ENCODE data around the gene PRPF4.
"Not testable (repeated sequence)": the region's sequence is repeated elsewhere in the genome, so short reads cannot be mapped to it uniquely, and the experiment has no call there.

PRPF4 gene

DNA sequence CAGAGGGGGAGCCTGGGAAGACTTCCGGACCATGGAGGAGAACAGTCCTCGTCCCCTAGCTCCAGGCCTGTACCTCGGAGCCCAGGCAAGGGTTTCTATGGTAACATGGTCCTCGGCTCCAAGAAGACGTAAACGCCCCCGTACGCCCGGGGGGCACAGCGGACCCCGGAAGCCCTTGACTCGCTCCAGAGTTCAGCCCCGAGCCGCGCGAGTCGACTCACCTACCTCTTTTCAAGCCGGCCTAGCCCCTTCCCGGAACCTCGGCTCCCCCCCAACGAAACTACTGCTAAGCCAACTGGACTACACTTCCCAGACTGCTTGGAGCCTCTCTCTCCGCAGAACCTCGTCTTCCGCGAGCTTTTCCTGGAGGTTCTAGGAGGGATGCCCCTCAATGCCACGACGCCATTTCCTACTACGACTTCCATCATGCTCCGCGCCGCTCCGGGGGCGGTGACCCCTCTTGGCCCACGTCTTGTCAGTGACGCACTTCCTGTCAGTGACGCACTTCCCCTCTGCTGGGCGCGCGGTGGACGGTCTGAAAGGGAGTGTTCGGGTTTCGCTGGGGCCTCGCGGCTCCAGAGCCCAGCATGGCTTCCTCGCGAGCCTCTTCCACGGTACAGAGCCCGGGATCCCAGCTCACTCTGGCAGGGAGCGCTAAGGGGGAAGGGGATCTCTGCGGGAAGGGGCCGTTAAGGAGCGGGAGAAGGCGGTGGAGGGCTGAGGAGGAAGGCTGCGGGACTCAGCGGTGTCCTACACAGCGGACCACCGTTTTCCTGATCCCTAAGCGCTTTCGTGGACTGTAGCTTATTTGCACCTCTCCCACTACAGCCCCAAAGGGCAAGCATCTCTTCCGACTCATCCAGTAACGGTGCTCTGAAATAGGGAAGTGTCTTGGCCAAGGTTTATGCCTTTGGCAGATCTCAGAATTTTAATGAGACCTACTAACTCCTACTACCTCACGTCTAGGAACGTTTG lies at the start of gene PRPF4, which contains the start of gene CDC26:
Gene PRPF4 (plus strand): TSS at position 502 of the 975 bp plus-strand sequence. CDS start 86 bp downstream, at position 588.
Gene CDC26 (minus strand): TSS at position 416 of the 975 bp plus-strand sequence. CDS start 3,065 bp downstream, outside the sequence.
- H3K9me3 ChIP-seq (replicated peaks in 1 of 11) = no peaks in the 10 kb centered on the region
- H3K4me2 ChIP-seq = peak within 1 kb of the TSS; percentile 82 to 96 (median 92)
- peaks cover 0 to 25% (median 9%) of the 10 kb centered on the region in 11 experiments; a peak in 14 of 22 replicates for H4K20me1 ChIP-seq
- H3K4me3 ChIP-seq = peak within 1 kb of the TSS; percentile 72 to 97 (median 86)
- H3K27me3 ChIP-seq = no peaks in the 10 kb centered on the region
- TF ChIP-seq Cebpa-rat (IDR thresholded peaks at IDR 0.05) = no peak
- peaks cover 22 to 41% (median 33%) of the 10 kb centered on the region in 10 experiments for H3K4me1 ChIP-seq
- H3K27ac ChIP-seq = peak within 1 kb of the TSS; percentile 84 to 96 (median 92)
- H3K9ac ChIP-seq = peak within 1 kb of the TSS; percentile 87 to 97 (median 92)
- peaks cover 67 to 73% (median 70%) of the 10 kb centered on the region in 11 experiments for H3K36me3 ChIP-seq

- Histone ChIP-seq H3K27ac (peak overlapping the region in 2 of 11 experiments; percentile 14 to 34; a peak in 2 of 22 replicates), H3K9ac (0 out of 22 replicates have a peak overlapping the region, but pooled peaks of 1 of the 11 experiments have one; percentile 21), H4K20me1 (peaks cover 0 to 50% (median 5%) of the 10 kb centered on the region in 11 experiments; a peak in 7 of 22 replicates), H3K4me3 (peak overlapping the region in 1 of 10 experiments; percentile 10; a peak in 1 of 20 replicates), H3K27me3 (no peaks in the 10 kb centered on the region), H3K4me1 (peaks cover 29 to 94% (median 56%) of the 10 kb centered on the region in 10 experiments), H3K4me2 (peak overlapping the region in 5 of 11 experiments; percentile 33 to 97 (median 49); a peak in 8 of 22 replicates), H3K36me3 (peaks cover 10 to 75% (median 38%) of the 10 kb centered on the region in 11 experiments; a peak in 20 of 22 replicates), H3K9me3 (replicated peaks in 1 of 11) (no peaks in the 10 kb centered on the region)
- no peak for TF ChIP-seq Cebpa-rat (IDR thresholded peaks at IDR 0.05)
Measured at GRCh38 chr9:113227436-113227835, 48.0 kb upstream of the PRPF4 start.

GRCh38 chr9:113228130-113228665 lies 47.3 kb upstream of the PRPF4 start:
- peaks cover 29 to 99% (median 56%) of the 10 kb centered on the region in 10 experiments for H3K4me1 ChIP-seq
- peak overlapping the region in 4 of 11 experiments; percentile 33 to 97 (median 64); a peak in 9 of 22 replicates for H3K4me2 ChIP-seq
- no peaks in the 10 kb centered on the region for H3K27me3 ChIP-seq
- H4K20me1 ChIP-seq = peaks cover 0 to 42% (median 0%) of the 10 kb centered on the region in 11 experiments; a peak in 5 of 22 replicates
- H3K27ac ChIP-seq = peak overlapping the region in 1 of 11 experiments; percentile 14; a peak in 1 of 22 replicates
- H3K4me3 ChIP-seq = no peak overlapping the region
- H3K9ac ChIP-seq = no peak overlapping the region
- H3K36me3 ChIP-seq = peaks cover 10 to 75% (median 38%) of the 10 kb centered on the region in 11 experiments; a peak in 20 of 22 replicates
- H3K9me3 ChIP-seq (replicated peaks in 1 of 11) = no peaks in the 10 kb centered on the region
- TF ChIP-seq Cebpa-rat (IDR thresholded peaks at IDR 0.05) = no peak

- no peak for TF ChIP-seq Cebpa-rat (IDR thresholded peaks at IDR 0.05)
- Histone ChIP-seq H3K4me2 (peak overlapping the region; percentile 69 to 97 (median 85)), H4K20me1 (peaks cover 0 to 11% (median 0%) of the 10 kb centered on the region in 11 experiments; a peak in 2 of 22 replicates), H3K27ac (peak overlapping the region; percentile 78 to 94 (median 84)), H3K27me3 (no peaks in the 10 kb centered on the region), H3K9me3 (replicated peaks in 1 of 11) (no peaks in the 10 kb centered on the region), H3K4me1 (peaks cover 45 to 100% (median 74%) of the 10 kb centered on the region in 10 experiments), H3K9ac (peak overlapping the region in 6 of 11 experiments; percentile 10 to 82 (median 74); a peak in 10 of 22 replicates), H3K4me3 (peak overlapping the region in 3 of 10 experiments; percentile 42 to 60 (median 49); a peak in 2 of 20 replicates), H3K36me3 (peaks cover 10 to 45% (median 22%) of the 10 kb centered on the region in 11 experiments; a peak in 19 of 22 replicates)
Measured at GRCh38 chr9:113231701-113232100, 43.8 kb upstream of the PRPF4 start.

- not testable (repeated sequence) for H3K4me3 ChIP-seq; H3K9me3 ChIP-seq (replicated peaks in 1 of 11); H4K20me1 ChIP-seq; H3K27me3 ChIP-seq
- peaks cover 64 to 99% (median 92%) of the 10 kb centered on the region in 10 experiments for H3K4me1 ChIP-seq
- H3K27ac ChIP-seq = peak overlapping the region in 10 of 11 experiments; percentile 78 to 94 (median 84); a peak in 17 of 22 replicates
- 0 out of 22 replicates have a peak, but pooled peaks of 1 of the 11 experiments have one; percentile 32 for TF ChIP-seq Cebpa-rat (IDR thresholded peaks at IDR 0.05)
- peak overlapping the region; percentile 13 to 97 (median 85); a peak in 18 of 22 replicates for H3K4me2 ChIP-seq
- H3K9ac ChIP-seq = peak overlapping the region in 4 of 11 experiments; percentile 12 to 16 (median 14); a peak in 1 of 22 replicates
- H3K36me3 ChIP-seq = peaks cover 0 to 36% (median 3%) of the 10 kb centered on the region in 11 experiments; a peak in 8 of 22 replicates
Measured at GRCh38 chr9:113235701-113236255, 39.7 kb upstream of the PRPF4 start.

DNA sequence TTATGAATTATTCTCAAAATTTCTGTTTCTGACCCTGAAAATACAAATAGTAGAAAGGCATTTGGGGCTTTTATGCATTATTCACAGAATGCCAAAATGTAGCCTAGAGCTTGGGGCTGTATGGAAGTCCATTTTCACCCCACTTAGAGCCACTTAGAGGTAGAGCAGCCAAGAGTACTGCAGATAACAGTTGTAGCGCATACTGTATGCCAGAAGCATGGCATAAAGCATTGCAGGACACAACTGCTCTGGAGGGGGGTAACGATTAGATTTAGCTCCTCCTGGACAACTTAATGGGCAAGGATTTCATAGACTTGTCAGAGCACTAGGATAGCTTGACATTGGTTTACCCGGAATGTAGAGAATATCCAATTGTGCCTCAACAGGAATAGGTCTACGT lies 38.4 kb upstream of the PRPF4 start:
- Histone ChIP-seq H3K9me3 (replicated peaks in 1 of 11) (no peaks in the 10 kb centered on the region), H3K4me2 (peak overlapping the region in 8 of 11 experiments; percentile 31 to 97 (median 78); a peak in 13 of 22 replicates), H3K9ac (no peak overlapping the region), H3K4me1 (peaks cover 56 to 99% (median 81%) of the 10 kb centered on the region in 10 experiments), H3K27me3 (no peaks in the 10 kb centered on the region), H3K27ac (peak overlapping the region in 6 of 11 experiments; percentile 41 to 67 (median 57); a peak in 4 of 22 replicates), H4K20me1 (peaks cover 0 to 9% (median 0%) of the 10 kb centered on the region in 11 experiments; a peak in 2 of 22 replicates), H3K36me3 (peaks cover 0 to 42% (median 0%) of the 10 kb centered on the region in 11 experiments; a peak in 5 of 22 replicates), H3K4me3 (no peak overlapping the region)
- TF ChIP-seq Cebpa-rat (IDR thresholded peaks at IDR 0.05) = no peak

- peak overlapping the region; percentile 49 to 97 (median 77) for H3K4me2 ChIP-seq
- peak overlapping the region; percentile 29 to 67 (median 55); a peak in 20 of 22 replicates for H3K27ac ChIP-seq
- H3K36me3 ChIP-seq = peaks cover 0 to 49% (median 0%) of the 10 kb centered on the region in 11 experiments; a peak in 6 of 22 replicates
- no peak for TF ChIP-seq Cebpa-rat (IDR thresholded peaks at IDR 0.05)
- no peak overlapping the region; a peak in 1 of 20 replicates for H3K4me3 ChIP-seq
- H3K27me3 ChIP-seq = no peaks in the 10 kb centered on the region
- H3K4me1 ChIP-seq = peaks cover 56 to 99% (median 81%) of the 10 kb centered on the region in 10 experiments
- H4K20me1 ChIP-seq = peaks cover 0 to 21% (median 0%) of the 10 kb centered on the region in 11 experiments; a peak in 2 of 22 replicates
- no peaks in the 10 kb centered on the region for H3K9me3 ChIP-seq (replicated peaks in 1 of 11)
- H3K9ac ChIP-seq = peak overlapping the region in 7 of 11 experiments; percentile 9 to 48 (median 17); a peak in 8 of 22 replicates
Measured at GRCh38 chr9:113238202-113238858, 37.1 kb upstream of the PRPF4 start.

Measured in BLaER1 treated with 17β-estradiol and CSF1 and Interleukin-3, amounts not matched to agents 10 nM and 100 nM (cell line).